ENCODE data around the gene EIF5AL1.

GRCh38 chr10:79468841-79469585, 43.3 kb upstream of the EIF5AL1 start:
- TF ChIP-seq CTCF (IDR thresholded peaks at IDR 0.05; ENCODE audit: poor library complexity) (no peak), EZH2phosphoT487 (IDR thresholded peaks at IDR 0.05; ENCODE audit: low read depth, severe bottlenecking, unreplicated experiment) (no peak), EZH2 (IDR thresholded peaks at IDR 0.05; ENCODE audit: borderline replicate concordance) (no peak)

Data from hepatocyte (in vitro differentiated cells).